B cell (primary cell): ENCODE data around the gene CAMK1D. TPM values are rescaled to one million over a fixed set of nuclear protein-coding genes. Genes with fewer than 3 reads are reported as not detected.

Experiments
- ATAC-seq: fragments of 200-7000 bp; cut with Tn5 transposase; one replicate; pipeline ENCODE4 v1.10.0; 2021; ENCODE audit warnings: low read depth, mild to moderate bottlenecking, moderate number of reproducible peaks, moderate library complexity
- CTCF ChIA-PET: fragments of 350-600 bp; sonication (Branson Sonifier 250); formaldehyde crosslinking; loops from one replicate; lab custom pipeline; 2021; ENCODE audit warnings: antibody characterized with exemption, inconsistent platforms; lab: Charles Lee
- POLR2A ChIA-PET: fragments of 350-600 bp; sonication (Branson Sonifier 250); formaldehyde crosslinking; loops from one replicate; lab custom pipeline; 2021; ENCODE audit warnings: antibody characterized with exemption; lab: Charles Lee
- DNase-seq: peaks from one replicate; pipeline ENCODE4 v3.0.0; 2013
- H2AFZ ChIP-seq: 2 replicates; pipeline ENCODE4 v1.6.1; 2012; ENCODE audit warnings: mild to moderate bottlenecking, low read depth, low read length; ENCODE audit not compliant: insufficient read depth, poor library complexity, severe bottlenecking
- H3K27ac ChIP-seq, 2 donors: 1 replicate in 1 of 2; 2 replicates in 1 of 2; pipeline ENCODE4 v1.5.1; 2012 to 2013; ENCODE audit warnings: low read length in 2 of 2, mild to moderate bottlenecking in 2 of 2, moderate library complexity in 1 of 2
- H3K27me3 ChIP-seq, 4 experiments: fragments of 200-600 bp in 1 of 4; sonication (generic) in 1 of 4; replicated peaks in 1 of 4; 1 replicate in 2 of 4; 2 replicates in 2 of 4; pipeline versions ENCODE4 v1.6.1 to v1.7.0; 2013 to 2016; ENCODE audit warnings: low read length in 3 of 4, mild to moderate bottlenecking in 2 of 4, mixed read lengths in 1 of 4, moderate library complexity in 1 of 4; ENCODE audit not compliant: insufficient read depth in 4 of 4, control insufficient read depth in 3 of 4; ENCODE audit errors: control extremely low read depth in 1 of 4
- H3K36me3 ChIP-seq, 2 experiments: replicated peaks in 1 of 2; 1 replicate in 1 of 2; 2 replicates in 1 of 2; pipeline versions ENCODE4 v1.6.1 to v1.7.1; 2013; ENCODE audit warnings: low read length in 1 of 2; ENCODE audit not compliant: insufficient read depth in 2 of 2, control insufficient read depth in 1 of 2; ENCODE audit errors: control extremely low read depth in 1 of 2, extremely low read depth in 1 of 2
- H3K4me1 ChIP-seq, 2 donors: fragments of 200-600 bp in 1 of 2; sonication (generic) in 1 of 2; 1 replicate in 1 of 2; 2 replicates in 1 of 2; pipeline versions ENCODE4 v1.5.1 to v1.6.1; 2013 to 2017; ENCODE audit warnings: low read length in 2 of 2; ENCODE audit not compliant: control insufficient read depth in 2 of 2, insufficient read depth in 2 of 2
- H3K4me2 ChIP-seq: replicated peaks from 2 replicates; pipeline ENCODE3; 2012; ENCODE audit warnings: mild to moderate bottlenecking, low read depth, low read length; ENCODE audit not compliant: poor library complexity, severe bottlenecking
- H3K4me3 ChIP-seq, 5 experiments: fragments of 200-600 bp in 1 of 5; sonication (generic) in 1 of 5; 1 replicate in 3 of 5; 2 replicates in 2 of 5; pipeline versions ENCODE4 v1.5.1 to v1.7.0; 2011 to 2016; ENCODE audit warnings: low read length in 4 of 5, mild to moderate bottlenecking in 4 of 5, low read depth in 2 of 5, control low read depth in 1 of 5, moderate library complexity in 1 of 5; ENCODE audit not compliant: insufficient read depth in 1 of 5; ENCODE audit errors: control extremely low read depth in 1 of 5, extremely low read depth in 1 of 5
- H3K79me2 ChIP-seq: fragments of 200-600 bp; sonication (generic); one replicate; pipeline ENCODE4 v1.6.0; 2016; ENCODE audit warnings: low read length; ENCODE audit not compliant: control insufficient read depth, insufficient read depth
- H3K9ac ChIP-seq: fragments of 200-600 bp; sonication (generic); 2 replicates; pipeline ENCODE4 v1.6.1; 2017; ENCODE audit warnings: mild to moderate bottlenecking, low read length, moderate library complexity
- H3K9me3 ChIP-seq, 3 donors: one replicate each; pipeline versions ENCODE4 v1.6.1 to v1.7.1; 2013; ENCODE audit warnings: low read length in 2 of 3; ENCODE audit not compliant: control insufficient read depth in 2 of 3, insufficient read depth in 1 of 3; ENCODE audit errors: control extremely low read depth in 1 of 3
- H4K20me1 ChIP-seq: 2 replicates; pipeline ENCODE4 v1.6.0; 2012; ENCODE audit warnings: mild to moderate bottlenecking, low read length; ENCODE audit not compliant: insufficient read depth, control insufficient read depth, poor library complexity, severe bottlenecking
- H3K27ac Mint-ChIP-seq: one replicate; pipeline ENCODE4 v1.8.0; 2021; ENCODE audit warnings: mixed read lengths
- H3K27me3 Mint-ChIP-seq: one replicate; pipeline ENCODE4 v1.8.0; 2021; ENCODE audit warnings: mixed read lengths
- H3K4me1 Mint-ChIP-seq: one replicate; pipeline ENCODE4 v1.8.0; 2021; ENCODE audit warnings: mixed read lengths
- H3K4me3 Mint-ChIP-seq: one replicate; pipeline ENCODE4 v1.8.0; 2021; ENCODE audit warnings: mixed read lengths
- H3K9me3 Mint-ChIP-seq: one replicate; pipeline ENCODE4 v1.8.0; 2022; ENCODE audit warnings: mixed read lengths; ENCODE audit not compliant: insufficient read depth
- CTCF ChIP-seq: fragments of 200-600 bp; IDR thresholded peaks from one replicate; pipeline ENCODE4 v1.8.0; 2022; ENCODE audit warnings: antibody characterized with exemption, mild to moderate bottlenecking
- EZH2 ChIP-seq: IDR thresholded peaks from 2 replicates; pipeline ENCODE4 v1.6.1; 2012; ENCODE audit warnings: borderline replicate concordance, low read depth, mild to moderate bottlenecking, moderate library complexity, low read length; ENCODE audit not compliant: insufficient read depth, poor library complexity, severe bottlenecking
- WGBS: methylation state at CpG from one replicate; pipeline ENCODE4 v1.1.5; 2013; ENCODE audit warnings: missing lambda C conversion rate; ENCODE audit not compliant: insufficient coverage; 5-methylcytosine and 5-hydroxymethylcytosine counted together
- intact Hi-C: fragments of 100-400 bp; cut with micrococcal nuclease; formaldehyde crosslinking; loops from one replicate; pipeline ENCODE4 v1.10.0; 2022
- polyA plus RNA-seq: library from polyadenylated mRNA; depleted of rRNA; stranded (reverse); fragments of >200 nt; gene quantifications from 2 replicates; pipeline ENCODE4 v1.2.3, GENCODE V29; 2012
- total RNA-seq, 2 donors: library from RNA; stranded (reverse); fragments of 120-200 nt in 1 of 2; gene quantifications; 1 replicate in 1 of 2; 2 replicates in 1 of 2; pipeline versions ENCODE4 v1.2.3 to v1.2.4, GENCODE V29; 2013 to 2022

CAMK1D gene
- total and polyA plus RNA-seq, 2 donors (not counting 1 experiment from before 2014, with no cell fraction given): 34.1 to 69.7 TPM

- H3K79me2 ChIP-seq: no peaks in the 10 kb centered on the region
- no peaks in the 10 kb centered on the region for H4K20me1 ChIP-seq
- POLR2A ChIA-PET: interaction anchor here (0.7 to 1.6 kb wide), 2 partner anchors 15 to 21 kb away, joined by 3 read pairs; no protein-coding TSS in a partner anchor
- no peaks in the 10 kb centered on the region for H3K27me3 ChIP-seq
- TF ChIP-seq CTCF: no peak
- TF ChIP-seq EZH2: no peak
- ATAC-seq: peak; percentile 91
- DNase-seq: peak; percentile 63
- H3K4me2 ChIP-seq: peak overlapping the region; percentile 50
- H3K27ac Mint-ChIP-seq: peak overlapping the region; percentile 83
- H3K4me3 Mint-ChIP-seq: peak overlapping the region; percentile 69
- 13% methylated on average over 13 of the region's 15 CpGs for WGBS
- H3K4me3 ChIP-seq: peak overlapping the region in 1 of 5 experiments; percentile 6
- peaks cover 28% of the 10 kb centered on the region for H3K4me1 Mint-ChIP-seq
- H3K4me1 ChIP-seq: peaks cover 22 to 25% of the 10 kb centered on the region in 2 donors
- peak overlapping the region; percentile 49 for H2AFZ ChIP-seq
- intact Hi-C loops: no loop called here
- peak overlapping the region in 1 of 2 donors; percentile 48 for H3K27ac ChIP-seq
- no peaks in the 10 kb centered on the region for H3K9me3 ChIP-seq
- peak overlapping the region; percentile 33 for H3K9ac ChIP-seq
- CTCF ChIA-PET: interaction anchor here (0.7 to 1.4 kb wide), 7 partner anchors 10 to 837 kb away, joined by 3 to 4 read pairs (median 3); partner anchors contain the start of gene CAMK1D
- no peaks in the 10 kb centered on the region for H3K27me3 Mint-ChIP-seq
- H3K36me3 ChIP-seq: no peaks in the 10 kb centered on the region
- no peaks in the 10 kb centered on the region for H3K9me3 Mint-ChIP-seq
These were observed 15.8 kb upstream of the CAMK1D start for GRCh38 chr10:12333380-12334185.

- intact Hi-C loops: no loop called here
- 60% methylated on average over 6 of the region's 6 CpGs for WGBS
- H4K20me1 ChIP-seq: no peaks in the 10 kb centered on the region
- Mint-ChIP-seq H3K4me1 (peaks cover 33% of the 10 kb centered on the region), H3K9me3 (no peaks in the 10 kb centered on the region), H3K4me3 (peak overlapping the region; percentile 69), H3K27ac (peak overlapping the region; percentile 83), H3K27me3 (no peaks in the 10 kb centered on the region)
- H3K9ac ChIP-seq: peak overlapping the region; percentile 33
- H3K9me3 ChIP-seq: no peaks in the 10 kb centered on the region
- H3K36me3 ChIP-seq: no peaks in the 10 kb centered on the region
- POLR2A ChIA-PET: interaction anchor here (0.6 to 1.6 kb wide), 2 partner anchors 9 to 14 kb away, joined by 3 to 5 read pairs; no protein-coding TSS in a partner anchor
- no peak overlapping the region for H3K4me3 ChIP-seq
- no peak overlapping the region for H3K27ac ChIP-seq
- ATAC-seq (no peak), DNase-seq (no peak)
- H3K4me1 ChIP-seq: peaks cover 22 to 25% of the 10 kb centered on the region in 2 donors
- H3K27me3 ChIP-seq: no peaks in the 10 kb centered on the region
- peak overlapping the region; percentile 50 for H3K4me2 ChIP-seq
- CTCF ChIA-PET: interaction anchor here (1.0 to 1.4 kb wide), 2 partner anchors 9 to 12 kb away, joined by 3 to 4 read pairs; no protein-coding TSS in a partner anchor
- no peaks in the 10 kb centered on the region for H3K79me2 ChIP-seq
- no peak for TF ChIP-seq CTCF
- no peak for TF ChIP-seq EZH2
- H2AFZ ChIP-seq: peak overlapping the region; percentile 49
These were observed 15.2 kb upstream of the CAMK1D start for GRCh38 chr10:12334186-12334530.
